ENCODE results near the gene OBSCN.
A peak's percentile ranks its signal among the peaks of the same experiment; 100 is the strongest.

OBSCN gene

DNA sequence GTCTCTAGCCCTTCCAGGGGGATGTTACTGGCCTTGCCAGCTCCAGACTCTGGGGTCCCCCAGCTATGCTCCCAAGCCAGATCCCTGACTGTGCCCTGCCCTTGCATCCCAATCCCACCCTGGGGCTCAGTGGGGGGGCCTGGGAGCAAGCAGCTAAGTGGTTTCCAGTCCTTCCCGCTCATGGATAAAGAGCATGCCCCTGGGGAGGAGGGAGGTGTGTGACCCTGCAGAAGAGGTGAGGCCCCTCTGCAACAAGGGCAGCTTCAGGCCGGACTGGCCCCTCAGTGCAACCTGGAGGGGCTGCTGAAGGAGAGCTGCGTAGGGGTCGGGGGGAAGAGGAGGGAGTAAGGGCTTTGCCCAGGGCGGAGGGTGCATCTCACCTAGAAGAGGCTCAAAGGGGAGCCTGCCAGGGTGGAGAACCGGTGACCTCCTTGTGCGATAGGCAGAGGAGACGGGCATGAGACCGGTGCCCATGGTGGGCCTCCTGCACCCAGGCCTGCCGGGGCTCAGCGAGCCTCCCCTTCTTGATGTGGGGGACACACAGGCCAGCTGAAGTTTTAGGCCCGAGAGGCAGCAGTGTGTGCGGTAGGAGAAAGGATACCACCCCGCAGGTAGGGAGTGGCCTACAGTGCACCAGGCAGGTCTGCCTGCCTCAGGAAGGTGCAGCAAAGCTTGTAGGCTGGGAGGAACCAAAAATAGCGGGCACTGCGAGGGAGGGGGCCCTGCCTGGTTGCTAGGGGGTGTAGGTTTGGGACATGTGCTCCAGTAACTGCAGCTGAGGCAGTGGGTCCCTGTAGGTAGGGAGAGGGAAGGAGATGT, 3.1 kb downstream of the OBSCN start:
- no peaks in the 10 kb centered on the region for H3K9me3 ChIP-seq
- H3K4me1 ChIP-seq: no peaks in the 10 kb centered on the region
- TF ChIP-seq, protein P1, sequence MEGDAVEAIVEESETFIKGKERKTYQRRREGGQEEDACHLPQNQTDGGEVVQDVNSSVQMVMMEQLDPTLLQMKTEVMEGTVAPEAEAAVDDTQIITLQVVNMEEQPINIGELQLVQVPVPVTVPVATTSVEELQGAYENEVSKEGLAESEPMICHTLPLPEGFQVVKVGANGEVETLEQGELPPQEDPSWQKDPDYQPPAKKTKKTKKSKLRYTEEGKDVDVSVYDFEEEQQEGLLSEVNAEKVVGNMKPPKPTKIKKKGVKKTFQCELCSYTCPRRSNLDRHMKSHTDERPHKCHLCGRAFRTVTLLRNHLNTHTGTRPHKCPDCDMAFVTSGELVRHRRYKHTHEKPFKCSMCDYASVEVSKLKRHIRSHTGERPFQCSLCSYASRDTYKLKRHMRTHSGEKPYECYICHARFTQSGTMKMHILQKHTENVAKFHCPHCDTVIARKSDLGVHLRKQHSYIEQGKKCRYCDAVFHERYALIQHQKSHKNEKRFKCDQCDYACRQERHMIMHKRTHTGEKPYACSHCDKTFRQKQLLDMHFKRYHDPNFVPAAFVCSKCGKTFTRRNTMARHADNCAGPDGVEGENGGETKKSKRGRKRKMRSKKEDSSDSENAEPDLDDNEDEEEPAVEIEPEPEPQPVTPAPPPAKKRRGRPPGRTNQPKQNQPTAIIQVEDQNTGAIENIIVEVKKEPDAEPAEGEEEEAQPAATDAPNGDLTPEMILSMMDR (IDR thresholded peaks at IDR 0.05; ENCODE audit: low read depth, low read length): no peak
- DNase-seq: no peak
- no peak overlapping the region for H3K4me3 ChIP-seq (ENCODE audit: low read depth, low read length)
- no peaks in the 10 kb centered on the region for H3K36me3 ChIP-seq
- H3K27me3 ChIP-seq: no peaks in the 10 kb centered on the region

DNA sequence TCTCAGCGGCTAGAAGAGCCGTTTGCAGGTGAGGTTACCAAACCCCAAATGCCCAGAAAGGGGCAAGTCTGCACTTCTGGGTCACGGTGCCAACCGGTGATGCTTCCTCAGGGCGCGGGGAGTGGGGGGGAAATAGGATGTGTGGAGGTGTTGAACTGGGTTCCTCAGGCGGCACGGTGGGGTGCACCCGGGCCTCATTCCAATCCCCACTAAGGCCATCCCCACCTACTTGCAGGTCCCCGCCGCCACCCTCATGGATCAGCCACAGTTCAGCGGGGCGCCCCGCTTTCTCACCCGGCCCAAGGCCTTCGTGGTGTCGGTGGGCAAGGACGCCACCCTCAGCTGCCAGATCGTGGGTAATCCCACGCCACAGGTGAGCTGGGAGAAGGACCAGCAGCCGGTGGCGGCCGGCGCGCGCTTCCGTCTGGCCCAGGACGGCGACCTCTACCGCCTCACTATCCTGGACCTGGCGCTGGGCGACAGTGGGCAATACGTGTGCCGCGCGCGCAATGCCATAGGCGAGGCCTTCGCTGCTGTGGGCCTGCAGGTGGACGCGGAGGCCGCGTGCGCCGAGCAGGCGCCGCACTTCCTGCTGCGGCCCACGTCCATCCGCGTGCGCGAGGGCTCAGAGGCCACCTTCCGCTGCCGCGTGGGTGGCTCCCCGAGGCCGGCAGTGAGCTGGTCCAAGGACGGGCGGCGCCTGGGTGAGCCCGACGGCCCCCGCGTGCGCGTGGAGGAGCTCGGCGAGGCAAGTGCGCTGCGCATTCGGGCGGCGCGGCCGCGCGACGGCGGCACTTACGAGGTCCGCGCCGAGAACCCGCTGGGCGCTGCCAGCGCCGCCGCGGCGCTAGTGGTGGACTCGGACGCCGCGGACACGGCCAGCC, 3.9 kb downstream of the OBSCN start:
- TF ChIP-seq, protein P1 (IDR thresholded peaks at IDR 0.05; ENCODE audit: low read depth, low read length): no peak
- Histone ChIP-seq H3K9me3 (no peaks in the 10 kb centered on the region), H3K4me1 (peaks cover 4% of the 10 kb centered on the region; the same call in 1 of the 2 replicates), H3K27me3 (no peaks in the 10 kb centered on the region), H3K36me3 (no peaks in the 10 kb centered on the region), H3K4me3 (ENCODE audit: low read depth, low read length) (no peak overlapping the region)
- DNase-seq: no peak

DNA sequence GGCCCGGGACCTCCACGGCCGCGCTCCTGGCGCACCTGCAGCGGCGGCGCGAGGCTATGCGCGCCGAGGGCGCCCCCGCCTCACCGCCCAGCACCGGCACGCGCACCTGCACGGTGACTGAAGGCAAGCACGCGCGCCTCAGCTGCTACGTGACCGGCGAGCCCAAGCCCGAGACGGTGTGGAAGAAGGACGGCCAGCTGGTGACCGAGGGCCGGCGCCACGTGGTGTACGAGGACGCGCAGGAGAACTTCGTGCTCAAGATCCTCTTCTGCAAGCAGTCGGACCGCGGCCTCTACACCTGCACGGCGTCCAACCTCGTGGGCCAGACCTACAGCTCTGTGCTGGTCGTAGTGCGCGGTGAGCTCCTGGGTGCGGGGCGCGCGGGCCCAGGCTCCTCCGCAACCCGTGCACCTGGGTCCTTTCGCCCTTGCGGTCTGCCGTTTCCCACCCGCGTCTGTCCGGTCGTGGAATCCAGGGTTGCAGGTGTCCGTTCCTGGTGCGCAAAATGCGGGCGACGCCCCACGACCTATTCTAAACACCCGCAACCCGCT, 4.6 kb downstream of the OBSCN start:
- DNase-seq: no peak
- no peak overlapping the region for H3K4me3 ChIP-seq (ENCODE audit: low read depth, low read length)
- no peaks in the 10 kb centered on the region for H3K27me3 ChIP-seq
- H3K36me3 ChIP-seq: no peaks in the 10 kb centered on the region
- H3K9me3 ChIP-seq: no peaks in the 10 kb centered on the region
- peaks cover 4% of the 10 kb centered on the region; the same call in 1 of the 2 replicates for H3K4me1 ChIP-seq
- TF ChIP-seq, protein P1 (IDR thresholded peaks at IDR 0.05; ENCODE audit: low read depth, low read length): no peak

- TF ChIP-seq, protein P1 (IDR thresholded peaks at IDR 0.05; ENCODE audit: low read depth, low read length): peak; percentile 44
- no peaks in the 10 kb centered on the region for H3K27me3 ChIP-seq
- no peaks in the 10 kb centered on the region for H3K9me3 ChIP-seq
- H3K4me1 ChIP-seq: peaks cover 4% of the 10 kb centered on the region; the same call in 1 of the 2 replicates
- peak overlapping the region; percentile 54 for H3K4me3 ChIP-seq (ENCODE audit: low read depth, low read length)
- DNase-seq: peak; percentile 92
- H3K36me3 ChIP-seq: no peaks in the 10 kb centered on the region
These were observed 5.4 kb downstream of the OBSCN start for GRCh38 chr1:228212966-228213844.

GRCh38 chr1:228213917-228214808, 6.3 kb downstream of the OBSCN start:
- Histone ChIP-seq H3K36me3 (no peaks in the 10 kb centered on the region), H3K4me3 (ENCODE audit: low read depth, low read length) (peak overlapping the region; percentile 14; the same call in 1 of the 2 replicates), H3K9me3 (no peaks in the 10 kb centered on the region), H3K4me1 (peaks cover 4% of the 10 kb centered on the region; the same call in 1 of the 2 replicates), H3K27me3 (no peaks in the 10 kb centered on the region)
- TF ChIP-seq, protein P1 (IDR thresholded peaks at IDR 0.05; ENCODE audit: low read depth, low read length): no peak
- no peak for DNase-seq
